ENCODE data around the gene POU6F2.
A peak's percentile ranks its signal among the peaks of the same experiment; 100 is the strongest.
"Not testable (repeated sequence)": the region's sequence is repeated elsewhere in the genome, so short reads cannot be mapped to it uniquely, and the experiment has no call there.

POU6F2 gene

GRCh38 chr7:39132306-39132705 lies 154.6 kb downstream of the POU6F2 start:
- DNase-seq: no peak

DNA sequence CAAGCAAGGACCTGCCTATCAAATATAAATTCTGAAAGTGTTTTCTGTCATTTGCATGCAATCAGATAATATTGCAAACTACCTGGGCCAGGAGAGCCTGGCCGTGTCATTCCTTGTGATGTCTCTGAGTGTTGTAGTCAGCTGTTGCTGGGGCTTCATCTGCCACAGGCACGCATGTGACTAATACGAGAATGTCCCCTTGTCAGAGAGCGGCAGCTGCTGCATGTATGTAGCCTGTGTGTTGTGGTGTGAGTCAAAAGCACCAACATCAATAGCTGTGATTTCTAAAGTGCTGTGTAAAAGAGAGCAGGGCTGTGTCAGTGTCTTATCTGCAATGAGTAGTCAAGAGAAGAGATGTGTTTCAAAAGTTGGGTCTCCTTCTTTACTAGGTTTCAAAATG lies 155.4 kb downstream of the POU6F2 start:
- DNase-seq: peak; percentile 43

GRCh38 chr7:39137480-39137879 lies 159.8 kb downstream of the POU6F2 start:
- DNase-seq: no peak

DNA sequence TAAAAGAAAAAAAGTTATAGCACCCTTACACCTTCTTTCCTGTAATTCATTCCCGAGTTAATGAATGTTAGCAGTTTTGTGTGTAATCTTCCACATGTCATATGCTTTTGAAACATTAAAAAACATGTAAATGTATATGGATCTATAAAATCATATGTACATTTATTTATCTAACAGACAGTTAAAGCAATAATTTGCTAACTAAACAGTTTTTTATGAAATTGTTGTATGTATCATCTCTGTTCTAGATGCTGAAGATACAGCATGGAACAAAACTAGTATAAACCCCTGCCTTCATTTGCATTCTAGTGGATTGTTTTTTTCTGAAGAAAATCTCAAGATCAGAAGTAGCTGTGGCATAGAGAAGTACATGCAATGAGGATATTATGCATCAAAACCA lies 165.0 kb downstream of the POU6F2 start:
- DNase-seq: no peak

DNA sequence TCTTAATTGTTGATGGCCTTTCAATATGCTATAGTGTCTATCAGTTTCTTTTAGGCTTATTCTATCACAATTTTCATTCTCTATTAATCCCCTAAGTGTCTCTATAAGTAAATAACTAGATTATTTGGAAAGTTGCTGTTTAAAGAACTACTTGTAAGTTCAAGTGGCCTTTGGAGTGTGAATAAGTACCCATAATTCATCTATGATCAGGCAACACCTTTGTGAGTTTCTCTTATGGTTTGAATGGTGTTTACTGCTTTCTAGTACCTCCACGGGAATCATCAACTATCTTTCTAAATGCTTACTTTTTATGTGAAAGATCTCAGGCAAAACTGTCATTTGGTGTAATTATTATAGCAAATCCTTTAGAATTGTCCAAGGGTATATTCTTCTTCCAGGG lies 166.7 kb downstream of the POU6F2 start:
- DNase-seq: no peak

DNA sequence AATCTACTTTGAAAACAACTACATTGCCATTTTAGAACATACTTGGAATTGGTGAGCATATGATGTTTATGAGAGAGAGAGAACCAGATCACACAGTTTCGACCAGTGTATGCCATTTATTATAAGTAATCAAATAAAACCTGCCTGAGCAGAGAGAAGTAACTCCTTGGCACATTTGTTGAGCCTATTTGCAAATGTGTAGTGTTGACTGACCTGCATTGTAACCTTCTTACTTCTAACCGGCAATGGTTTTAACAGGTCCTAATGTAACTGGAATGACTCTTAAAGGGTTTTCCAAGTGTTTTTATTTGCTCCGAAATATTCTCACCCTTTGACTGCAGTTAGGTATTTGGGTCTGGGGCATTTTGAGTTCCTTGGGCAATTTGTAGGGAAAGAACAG lies 167.6 kb downstream of the POU6F2 start:
- no peak for DNase-seq

DNA sequence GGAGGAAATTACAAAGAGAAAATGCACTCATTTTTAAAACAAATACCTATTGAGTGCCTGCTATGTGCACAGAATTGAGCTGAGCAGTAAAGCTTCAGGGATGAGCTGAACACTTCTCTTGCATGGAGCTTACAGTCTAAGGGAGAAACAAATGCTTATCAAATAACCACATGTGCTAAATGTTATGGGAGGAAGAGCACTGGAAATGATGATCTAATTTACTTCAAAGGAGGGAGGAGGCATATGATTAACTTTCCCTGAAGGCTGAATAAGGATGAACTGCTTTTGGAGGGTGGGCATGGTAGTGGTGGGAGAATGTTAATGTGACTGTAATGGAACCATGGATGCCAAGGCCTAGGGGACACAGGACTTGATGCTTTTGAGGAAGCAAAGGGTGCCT lies 168.2 kb downstream of the POU6F2 start:
- DNase-seq: no peak

DNA sequence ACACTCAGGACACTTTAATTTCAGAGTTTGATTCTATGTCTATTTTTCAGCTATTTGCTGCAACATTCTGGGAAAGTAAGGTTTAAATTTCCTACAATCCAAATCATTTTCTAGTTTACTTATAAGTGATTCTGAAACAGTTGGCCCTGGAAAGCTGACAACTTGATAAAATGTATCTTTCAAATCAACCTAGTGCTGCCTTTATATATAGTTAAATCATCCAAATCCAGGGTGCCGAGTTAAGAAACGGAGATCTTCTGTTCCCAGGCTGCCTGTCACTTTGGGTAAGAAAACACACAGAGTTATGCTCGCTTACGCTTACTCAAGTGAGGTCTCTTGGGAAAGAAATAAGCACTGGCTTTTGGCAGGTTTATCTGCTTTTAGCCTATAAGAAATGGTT lies 175.0 kb downstream of the POU6F2 start:
- DNase-seq: no peak

DNA sequence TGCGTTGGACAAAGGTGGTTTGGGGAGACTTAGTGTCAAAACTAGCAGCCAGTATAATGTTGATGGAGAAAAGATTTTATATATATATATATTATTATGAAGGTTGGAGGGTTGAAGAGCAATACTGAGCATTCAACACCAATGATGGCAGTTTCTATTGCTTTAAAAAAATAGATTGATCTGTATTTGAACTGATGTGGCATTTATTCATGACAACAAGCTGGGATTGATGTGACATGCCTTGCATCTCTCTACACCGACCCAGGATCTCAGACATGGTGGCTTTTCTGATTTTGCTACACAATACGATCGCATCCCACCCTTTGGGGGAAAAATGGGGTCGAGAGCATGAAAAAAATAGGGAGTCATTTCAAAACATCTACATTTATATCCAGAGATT lies 175.4 kb downstream of the POU6F2 start:
- no peak for DNase-seq

DNA sequence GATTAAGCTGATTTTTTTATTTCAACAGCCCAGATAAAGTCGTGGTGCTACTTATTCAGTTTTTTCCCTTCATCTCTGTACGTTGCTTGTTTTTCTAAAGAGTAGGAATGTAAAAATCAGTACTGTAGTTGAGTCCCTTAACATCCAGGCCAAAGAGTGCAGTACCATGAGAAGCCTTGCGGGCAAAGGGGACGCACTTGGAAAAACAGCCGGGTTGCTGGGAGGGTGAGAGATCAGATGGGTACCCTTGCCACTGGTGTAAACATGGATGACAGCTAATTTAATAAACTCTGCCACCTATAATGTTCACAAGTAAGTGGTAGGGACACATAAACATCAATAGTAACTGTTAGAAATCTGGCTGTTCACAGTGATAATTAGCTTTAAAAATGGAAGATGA lies 175.9 kb downstream of the POU6F2 start:
- no peak for DNase-seq

DNA sequence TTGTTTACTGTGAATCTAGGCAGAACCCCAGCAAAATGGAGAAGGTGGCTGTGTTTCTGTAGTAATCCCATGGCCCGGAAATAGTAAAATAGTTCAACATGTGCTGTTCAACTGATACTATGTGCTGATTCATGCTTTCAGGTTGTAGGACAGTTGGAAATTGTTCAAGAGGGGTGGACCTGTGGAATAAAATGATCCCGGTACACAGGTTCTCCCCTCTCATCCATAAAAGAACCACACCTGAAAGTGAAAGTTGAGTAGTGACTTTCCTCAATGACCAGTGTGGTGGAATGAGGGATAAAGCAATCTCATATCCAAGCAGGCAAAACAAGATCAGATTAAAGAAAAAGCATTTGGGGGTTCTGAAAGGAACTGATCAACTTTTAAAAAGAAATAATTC lies 177.1 kb downstream of the POU6F2 start:
- DNase-seq: no peak

DNA sequence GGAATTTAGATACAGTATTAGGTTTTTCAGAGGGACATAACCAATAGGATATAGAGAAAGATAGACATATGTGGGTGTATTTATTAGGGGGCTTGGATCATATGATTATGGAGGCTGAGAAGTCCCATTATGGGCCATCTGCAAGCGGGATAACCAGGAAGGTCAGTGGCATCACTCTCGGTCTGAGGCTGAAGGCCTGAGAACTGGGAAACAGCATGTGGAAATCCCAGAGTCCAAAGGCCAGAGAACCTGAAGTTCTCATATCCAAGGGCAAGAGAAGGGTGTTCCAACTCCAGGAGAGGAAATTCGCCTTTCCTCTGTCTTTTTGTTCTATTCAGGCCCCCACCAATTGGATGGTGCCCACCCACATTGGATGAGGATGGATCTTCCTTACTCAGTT lies 180.7 kb downstream of the POU6F2 start:
- no peak for DNase-seq

- no peak for DNase-seq
Observed at GRCh38 chr7:39161903-39162302, 184.2 kb downstream of the POU6F2 start.

GRCh38 chr7:39164887-39165286 lies 187.2 kb downstream of the POU6F2 start:
- DNase-seq: no peak

- no peak for DNase-seq
Observed at GRCh38 chr7:39168403-39169098, 190.8 kb downstream of the POU6F2 start.

GRCh38 chr7:39172137-39172536 lies 194.4 kb downstream of the POU6F2 start:
- no peak for DNase-seq

DNA sequence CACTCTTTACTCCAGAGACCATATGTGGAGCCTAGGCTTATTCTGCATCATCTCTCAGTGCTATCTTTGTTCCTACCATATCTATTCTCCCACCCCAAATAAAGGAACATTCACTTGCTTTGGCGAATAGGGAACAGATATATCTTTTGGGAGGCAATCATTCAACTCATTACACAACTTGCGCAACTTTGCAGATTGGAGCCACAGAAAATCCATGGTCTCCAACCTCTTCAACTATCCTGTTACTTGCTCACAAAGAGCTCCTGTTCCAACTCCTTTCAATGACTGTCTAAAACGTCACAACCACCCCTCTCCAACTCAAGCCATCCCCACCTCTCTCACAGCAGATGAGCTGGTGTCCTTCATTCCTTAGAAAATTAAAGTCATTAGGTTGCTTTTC lies 203.7 kb downstream of the POU6F2 start:
- no peak for DNase-seq

DNA sequence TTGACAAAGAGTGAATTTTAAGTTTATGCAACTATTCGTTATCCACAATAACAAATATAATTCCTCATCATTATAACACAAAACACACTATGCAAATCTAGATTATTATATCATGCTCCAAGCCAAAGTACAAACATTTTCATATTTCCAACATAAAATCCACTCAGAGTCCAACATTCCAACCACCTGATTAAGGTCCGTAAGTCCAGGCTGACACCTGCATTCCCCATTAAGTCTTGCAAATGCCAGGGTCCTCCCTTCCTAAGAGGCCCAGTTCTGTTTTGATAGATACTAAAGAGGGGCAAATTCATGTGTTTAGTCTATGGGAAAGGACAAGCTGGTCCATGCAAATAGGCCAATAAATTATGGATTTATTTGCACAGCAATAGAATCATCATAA lies 206.1 kb downstream of the POU6F2 start:
- peak; percentile 68 for DNase-seq

DNA sequence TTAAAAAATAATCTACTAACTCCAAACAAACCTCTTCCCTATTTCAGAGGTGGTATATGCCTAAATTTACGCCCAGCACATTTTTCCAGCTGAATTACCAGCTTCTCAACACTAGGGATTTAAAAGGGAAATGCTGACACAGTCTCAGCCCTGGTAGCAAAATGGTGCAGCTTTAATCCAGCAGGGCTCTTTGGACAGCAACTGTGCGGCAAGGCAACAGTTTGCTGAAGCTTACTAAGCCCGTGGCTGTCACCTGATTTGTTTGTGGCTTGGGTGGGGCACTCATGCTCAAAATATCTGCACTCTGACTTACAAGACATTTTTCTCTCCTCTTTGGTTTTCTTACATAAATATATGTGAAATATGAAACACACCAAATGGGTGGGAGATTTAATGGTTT lies 206.7 kb downstream of the POU6F2 start:
- DNase-seq: peak; percentile 25

GRCh38 chr7:39186131-39186530 lies 208.4 kb downstream of the POU6F2 start:
- no peak for DNase-seq

- no peak for DNase-seq
Observed at GRCh38 chr7:39186671-39187070, 209.0 kb downstream of the POU6F2 start.

DNA sequence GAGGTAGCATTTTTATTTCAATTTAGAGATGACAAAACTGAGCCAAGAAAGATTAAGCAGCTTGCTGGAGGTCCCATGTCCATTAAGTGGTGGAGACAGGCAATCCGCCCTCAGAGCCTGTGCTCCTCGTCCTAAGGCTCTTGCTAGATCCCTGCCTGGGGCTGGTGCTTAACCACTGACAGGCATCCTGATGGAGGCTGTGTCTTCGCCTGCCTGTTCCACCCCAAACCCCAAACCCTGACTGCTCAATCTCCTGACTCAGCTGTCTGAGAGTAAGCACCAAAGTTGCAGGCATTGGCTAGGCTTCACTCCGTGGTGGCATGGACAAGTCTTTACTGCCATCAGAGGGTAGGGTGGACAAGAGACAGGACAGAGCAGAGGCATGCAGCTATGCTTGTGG lies 209.4 kb downstream of the POU6F2 start:
- no peak for DNase-seq

DNA sequence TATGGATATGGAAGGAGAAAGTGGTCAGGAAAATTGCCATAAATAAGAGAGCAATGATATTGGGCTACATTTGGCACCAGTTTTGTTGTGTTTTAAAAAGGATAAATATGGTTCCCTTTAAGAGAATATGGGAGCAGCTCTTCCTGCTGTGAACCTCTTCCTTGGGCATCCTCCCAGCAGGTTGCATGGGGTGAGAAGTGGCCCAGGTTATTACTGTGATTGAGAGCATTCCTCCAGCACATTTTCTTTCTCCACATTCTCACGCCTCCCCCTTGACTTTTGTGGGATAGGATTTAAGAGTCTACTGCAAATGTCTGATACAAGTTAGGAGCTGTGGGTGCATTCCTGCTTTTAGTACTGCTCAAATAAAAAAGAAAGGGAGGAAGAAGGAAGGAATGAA lies 214.8 kb downstream of the POU6F2 start:
- no peak for DNase-seq

- DNase-seq: not testable (repeated sequence)
Observed at GRCh38 chr7:39194388-39194787, 216.7 kb downstream of the POU6F2 start.

DNA sequence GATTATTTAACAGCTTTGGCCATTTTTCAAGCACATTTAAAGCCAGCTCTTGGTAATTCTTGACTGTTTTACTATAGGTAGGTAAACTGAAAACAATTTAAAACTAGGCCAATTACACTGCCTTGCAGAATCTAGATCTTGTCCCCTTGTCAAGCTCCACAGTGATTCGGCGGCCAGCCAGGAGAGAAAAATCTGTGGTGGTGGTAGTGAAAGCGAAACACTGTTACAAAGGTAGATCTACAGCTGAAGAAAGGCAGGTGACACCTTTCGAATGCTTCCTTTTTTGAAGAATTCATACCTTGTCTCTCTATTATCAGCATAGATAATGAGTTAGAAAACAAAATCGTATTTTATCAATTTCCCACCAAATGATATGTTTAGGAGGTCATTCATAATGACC lies 218.3 kb downstream of the POU6F2 start:
- DNase-seq: no peak

DNA sequence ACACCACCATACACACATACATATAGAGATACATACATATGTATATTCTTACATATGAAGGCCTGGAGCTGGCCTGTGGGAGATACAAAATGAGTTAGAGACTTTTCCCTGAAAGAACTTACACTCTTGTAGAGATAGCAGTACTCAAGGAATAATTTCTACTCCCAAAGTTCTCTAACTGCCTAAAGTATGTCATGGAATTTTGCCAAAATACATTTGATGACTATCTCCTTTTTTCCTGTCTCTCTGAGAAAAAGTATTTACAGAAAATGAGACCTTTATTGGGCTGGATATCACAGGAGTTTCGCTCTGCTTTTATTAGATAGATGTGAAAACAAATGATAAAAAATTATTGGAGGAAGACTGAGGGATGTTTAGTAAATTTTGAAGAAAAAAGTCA lies 220.1 kb downstream of the POU6F2 start:
- no peak for DNase-seq
